Right cardiac atrium (tissue), 5 donors: ENCODE results near the gene CFAP119. TPM values are rescaled to one million over a fixed set of nuclear protein-coding genes. Genes with fewer than 3 reads are reported as not detected.
A peak's percentile ranks its signal among the peaks of the same experiment; 100 is the strongest.

ENCODE experiments used
- ATAC-seq, 2 donors: fragments of 200-7000 bp; cut with Tn5 transposase; one replicate each; pipeline versions ENCODE4 v1.8.0 to v1.9.1; 2020; ENCODE audit warnings: moderate library complexity in 2 of 2, mild to moderate bottlenecking in 1 of 2
- DNase-seq, 3 donors: peaks; one replicate each; pipeline ENCODE4 v3.0.0-alpha.2; 2020
- H3K27ac ChIP-seq: one replicate; pipeline ENCODE4 v1.5.1; 2013; ENCODE audit warnings: mild to moderate bottlenecking, low read length, control low read depth, moderate library complexity
- H3K27me3 ChIP-seq: one replicate; pipeline ENCODE4 v1.6.1; 2013; ENCODE audit not compliant: control insufficient read depth, insufficient read depth
- H3K4me1 ChIP-seq: one replicate; pipeline ENCODE4 v1.6.1; 2013; ENCODE audit warnings: low read length; ENCODE audit not compliant: control insufficient read depth, insufficient read depth
- H3K4me3 ChIP-seq: one replicate; pipeline ENCODE4 v1.5.1; 2013; ENCODE audit warnings: low read length, control low read depth
- H3K9me3 ChIP-seq: one replicate; pipeline ENCODE4 v1.6.1; 2013; ENCODE audit warnings: low read length; ENCODE audit not compliant: control insufficient read depth
- WGBS: extraction: QIAGEN DNeasy Blood & Tissue Kit; methylation state at CpG from one replicate; pipeline ENCODE4 v1.1.7; 2013; 5-methylcytosine and 5-hydroxymethylcytosine counted together
- intact Hi-C, 4 donors: fragments of 100-400 bp; cut with DNase I; formaldehyde crosslinking; loops; one replicate each; pipeline versions ENCODE4 v1.11.0 to v1.14.0; 2022 to 2023
- polyA plus RNA-seq: library from polyadenylated mRNA; stranded (reverse); fragments of 200-250 nt; gene quantifications from one replicate; pipeline ENCODE4 v1.2.3, GENCODE V29; 2013
- total RNA-seq, 4 donors: library from RNA; stranded (reverse); fragmentation: NEBNext Ultra II Directional; extraction: Animal tissue kit (Norgen Biotek cat#: 25700); gene quantifications; one replicate each; pipeline ENCODE4 v1.2.1, GENCODE V29; 2021
- donor health status: healthy with polysubstance abuse.
- donor health status: DM: no; HTN: yes; CAD: no.
- donor health status: DM: no; HTN: no; CAD: no.
- donor health status: DM: no; HTN: yes; CAD: no; lungs with severe emphysema.
- donor health status: DM: yes; HTN: yes; CAD: no.

CFAP119 gene
- total and polyA plus RNA-seq, 5 donors, result 0.51 to 1.5 (median 0.95) TPM

GRCh38 chr16:30768583-30769181 is 6.8 kb upstream of the CFAP119 start:
- DNase-seq, result no peak
- intact Hi-C loops, result loop anchor here in 1 of 4 donors (10.0 kb wide), 1 partner anchor 64 kb away; no protein-coding TSS in a partner anchor
- Histone ChIP-seq H3K4me1 (peaks cover 3% of the 10 kb centered on the region), H3K9me3 (no peaks in the 10 kb centered on the region), H3K4me3 (no peak overlapping the region), H3K27ac (no peak overlapping the region), H3K27me3 (no peaks in the 10 kb centered on the region)
- no peak for ATAC-seq
- WGBS, result 95% methylated on average over 23 of the region's 23 CpGs

DNA sequence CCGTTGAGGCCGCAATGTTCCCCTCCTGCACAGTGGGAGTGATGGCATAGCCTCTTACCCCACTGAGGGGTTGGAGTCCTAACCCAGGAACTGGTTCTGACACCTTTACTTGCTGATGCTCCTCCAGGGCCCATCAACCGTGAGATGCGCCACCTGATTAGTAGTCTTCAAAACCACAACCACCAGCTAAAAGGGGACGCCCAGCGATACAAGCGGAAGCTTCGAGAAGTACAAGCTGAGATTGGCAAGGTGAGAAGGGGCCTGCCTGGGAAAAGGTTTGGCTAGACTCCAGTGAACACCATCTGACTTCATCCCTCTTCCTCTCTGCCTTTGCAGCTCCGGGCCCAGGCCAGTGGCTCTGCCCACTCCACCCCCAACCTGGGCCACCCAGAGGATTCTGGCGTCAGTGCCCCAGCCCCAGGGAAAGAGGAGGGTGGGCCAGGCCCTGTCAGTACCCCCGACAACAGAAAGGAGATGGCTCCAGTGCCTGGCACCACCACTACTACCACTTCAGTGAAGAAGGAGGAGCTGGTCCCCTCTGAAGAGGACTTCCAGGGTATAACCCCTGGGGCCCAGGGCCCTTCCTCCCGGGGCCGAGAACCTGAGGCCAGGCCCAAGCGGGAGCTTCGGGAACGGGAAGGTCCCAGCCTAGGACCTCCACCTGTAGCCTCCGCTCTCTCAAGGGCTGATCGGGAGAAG is 6.1 kb upstream of the CFAP119 start:
- intact Hi-C loops, result loop anchor here in 1 of 4 donors (10.0 kb wide), 1 partner anchor 63 kb away; no protein-coding TSS in a partner anchor
- Histone ChIP-seq H3K4me1 (peaks cover 8% of the 10 kb centered on the region), H3K27ac (no peak overlapping the region), H3K27me3 (no peaks in the 10 kb centered on the region), H3K9me3 (no peaks in the 10 kb centered on the region), H3K4me3 (no peak overlapping the region)
- ATAC-seq, result no peak
- DNase-seq, result peak in 1 of 3 donors; percentile 49
- 83% methylated on average over 18 of the region's 18 CpGs for WGBS

DNA sequence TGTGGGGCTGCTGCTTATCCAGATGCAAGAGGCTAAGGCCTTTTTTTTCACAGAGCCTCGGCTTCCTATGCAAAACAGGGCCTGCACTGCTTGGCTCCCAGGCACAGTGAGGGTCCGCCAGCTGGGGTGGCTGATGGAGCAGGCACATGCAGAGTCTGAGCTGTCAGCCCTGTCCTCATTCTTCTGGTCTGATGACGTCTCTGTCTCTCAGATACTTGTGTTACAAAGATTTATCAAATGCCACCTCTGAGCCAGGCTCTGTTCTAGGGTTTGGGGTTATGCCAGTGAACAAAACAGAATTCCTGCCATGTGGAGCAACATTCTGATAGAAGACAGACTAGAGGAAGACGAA is 5.0 kb upstream of the CFAP119 start:
- ATAC-seq (peak; percentile 4 to 39), DNase-seq (peak in 1 of 3 donors; percentile 42)
- H3K27me3 ChIP-seq, result no peaks in the 10 kb centered on the region
- H3K4me1 ChIP-seq, result peaks cover 9% of the 10 kb centered on the region
- no peaks in the 10 kb centered on the region for H3K9me3 ChIP-seq
- H3K27ac ChIP-seq, result no peak overlapping the region
- 55% methylated on average over 4 of the region's 4 CpGs for WGBS
- H3K4me3 ChIP-seq, result no peak overlapping the region
- intact Hi-C loops, result loop anchor here in 1 of 4 donors (10.0 kb wide), 1 partner anchor 62 kb away; no protein-coding TSS in a partner anchor

DNA sequence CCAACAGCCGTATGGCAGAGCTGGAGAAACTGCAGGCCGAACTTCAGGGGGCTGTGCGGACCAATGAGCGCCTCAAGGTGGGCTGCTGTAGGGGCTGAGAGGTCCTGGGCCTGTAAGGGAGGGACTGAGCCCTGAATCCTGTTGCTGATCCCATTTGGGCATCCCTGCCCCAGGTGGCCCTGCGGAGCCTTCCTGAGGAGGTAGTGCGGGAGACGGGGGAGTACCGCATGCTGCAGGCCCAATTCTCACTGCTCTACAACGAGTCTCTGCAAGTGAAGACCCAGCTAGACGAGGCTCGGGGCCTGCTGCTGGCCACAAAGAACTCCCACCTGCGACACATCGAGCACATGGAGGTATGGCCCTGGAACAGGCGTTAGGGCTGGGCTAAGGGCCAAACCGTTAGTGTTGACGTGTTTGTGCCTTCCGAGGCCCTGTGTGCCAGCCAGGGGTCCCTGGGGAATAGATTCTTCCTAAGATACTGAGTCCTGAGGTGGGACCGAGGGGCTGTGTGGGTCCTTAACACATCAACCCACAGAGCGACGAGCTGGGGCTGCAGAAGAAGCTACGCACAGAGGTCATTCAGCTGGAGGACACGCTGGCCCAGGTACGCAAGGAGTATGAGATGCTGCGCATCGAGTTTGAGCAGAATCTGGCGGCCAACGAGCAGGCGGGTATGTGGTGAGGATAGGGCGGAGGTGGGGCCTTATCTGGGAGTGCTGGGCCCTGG is 4.5 kb upstream of the CFAP119 start:
- Histone ChIP-seq H3K9me3 (no peaks in the 10 kb centered on the region), H3K4me1 (peaks cover 9% of the 10 kb centered on the region), H3K27ac (no peak overlapping the region), H3K4me3 (no peak overlapping the region), H3K27me3 (no peaks in the 10 kb centered on the region)
- ATAC-seq, result no peak
- peak in 1 of 3 donors; percentile 56 for DNase-seq
- WGBS, result 78% methylated on average over 29 of the region's 29 CpGs
- intact Hi-C loops, result loop anchor here in 1 of 4 donors (10.0 kb wide), 1 partner anchor 62 kb away; no protein-coding TSS in a partner anchor

DNA sequence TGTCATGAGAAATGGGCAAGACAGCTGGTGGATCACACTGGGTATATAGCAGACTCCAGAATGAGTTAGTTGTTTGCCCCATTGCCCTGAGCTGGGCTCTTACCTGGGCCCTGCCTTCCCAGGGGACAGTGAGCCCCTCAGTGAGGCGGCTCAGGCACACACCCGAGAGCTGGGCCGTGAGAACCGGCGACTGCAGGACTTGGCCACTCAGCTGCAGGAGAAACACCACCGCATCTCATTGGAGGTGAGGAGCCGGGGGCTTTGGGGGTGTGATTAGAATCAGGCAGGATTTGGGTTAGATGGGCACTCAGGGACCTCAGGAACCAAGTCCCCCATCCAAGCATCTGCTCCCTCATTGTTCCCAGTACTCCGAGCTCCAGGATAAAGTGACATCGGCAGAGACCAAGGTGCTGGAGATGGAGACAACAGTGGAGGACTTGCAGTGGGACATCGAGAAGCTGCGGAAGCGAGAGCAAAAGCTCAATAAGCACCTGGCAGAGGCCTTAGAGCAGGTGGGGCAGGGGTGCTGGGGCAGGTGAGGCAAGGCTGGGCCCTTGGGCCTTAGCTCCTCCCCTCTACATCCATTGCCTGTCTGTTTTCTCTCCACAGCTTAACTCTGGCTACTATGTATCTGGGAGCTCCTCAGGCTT is 3.1 kb upstream of the CFAP119 start:
- intact Hi-C loops, result loop anchor here in 1 of 4 donors (10.0 kb wide), 1 partner anchor 60 kb away; no protein-coding TSS in a partner anchor
- WGBS, result 93% methylated on average over 12 of the region's 12 CpGs
- Histone ChIP-seq H3K27me3 (no peaks in the 10 kb centered on the region), H3K4me1 (peaks cover 9% of the 10 kb centered on the region), H3K4me3 (no peak overlapping the region), H3K9me3 (no peaks in the 10 kb centered on the region), H3K27ac (no peak overlapping the region)
- ATAC-seq (no peak), DNase-seq (peak in 1 of 3 donors; percentile 26)

- no peaks in the 10 kb centered on the region for H3K9me3 ChIP-seq
- peaks cover 9% of the 10 kb centered on the region for H3K4me1 ChIP-seq
- H3K4me3 ChIP-seq, result no peak overlapping the region
- H3K27me3 ChIP-seq, result no peaks in the 10 kb centered on the region
- peak in 1 of 3 donors; percentile 38 for DNase-seq
- WGBS, result 91% methylated on average over 11 of the region's 11 CpGs
- intact Hi-C loops, result loop anchor here in 1 of 4 donors (10.0 kb wide), 1 partner anchor 59 kb away; no protein-coding TSS in a partner anchor
- H3K27ac ChIP-seq, result no peak overlapping the region
- no peak for ATAC-seq
Observed at GRCh38 chr16:30764086-30764485, 2.2 kb upstream of the CFAP119 start.

GRCh38 chr16:30762991-30763725 is 1.3 kb upstream of the CFAP119 start:
- DNase-seq (peak in 1 of 3 donors; percentile 37), ATAC-seq (no peak)
- 67% methylated on average over 15 of the region's 15 CpGs for WGBS
- Histone ChIP-seq H3K4me1 (peaks cover 9% of the 10 kb centered on the region), H3K4me3 (peak overlapping the region; percentile 91), H3K9me3 (no peaks in the 10 kb centered on the region), H3K27me3 (no peaks in the 10 kb centered on the region), H3K27ac (no peak overlapping the region)
- intact Hi-C loops, result loop anchor here in 1 of 4 donors (10.0 kb wide), 1 partner anchor 58 kb away; no protein-coding TSS in a partner anchor

DNA sequence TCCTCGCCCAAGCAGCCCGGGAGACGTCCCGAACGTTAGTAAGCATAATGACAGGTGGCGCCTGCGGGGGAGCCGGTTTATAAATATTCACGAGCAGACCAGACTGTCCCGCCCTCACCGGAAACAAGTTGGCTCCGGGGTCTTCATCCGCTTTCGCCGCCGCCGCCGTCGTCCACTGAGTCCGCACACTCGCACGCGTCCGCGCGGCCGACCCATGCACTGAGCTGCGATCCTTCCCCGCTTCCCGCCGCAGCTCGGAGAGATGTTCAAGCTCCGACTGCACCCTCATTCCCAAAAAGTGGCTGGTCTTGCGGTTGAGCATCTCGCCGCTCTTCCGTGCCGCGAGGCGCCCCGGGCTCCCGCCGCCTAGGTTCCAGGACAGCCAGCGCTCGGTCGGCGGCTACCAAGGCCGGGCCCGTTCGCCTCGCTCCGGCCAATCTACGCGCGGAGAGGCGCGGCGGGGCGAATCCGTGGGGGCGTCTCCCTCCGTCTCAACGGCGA is 385 bp downstream of the CFAP119 start:
- intact Hi-C loops, result loop anchor here in 1 of 4 donors (10.0 kb wide), 1 partner anchor 57 kb away; no protein-coding TSS in a partner anchor

GRCh38 chr16:30760577-30761426 is 1.1 kb downstream of the CFAP119 start:
- H3K27me3 ChIP-seq, result no peaks in the 10 kb centered on the region
- intact Hi-C loops, result loop anchor here in 1 of 4 donors (10.0 kb wide), 1 partner anchor 56 kb away; no protein-coding TSS in a partner anchor
- H3K4me3 ChIP-seq, result peak overlapping the region; percentile 73
- 28% methylated on average over 26 of the region's 26 CpGs for WGBS
- ATAC-seq (no peak), DNase-seq (peak in 1 of 3 donors; percentile 5)
- no peak overlapping the region for H3K27ac ChIP-seq
- peaks cover 9% of the 10 kb centered on the region for H3K4me1 ChIP-seq
- no peaks in the 10 kb centered on the region for H3K9me3 ChIP-seq

More for the DNA sequence above, 385 bp downstream of the CFAP119 start:
- peak in 1 of 3 donors; percentile 60 for DNase-seq
- no peak overlapping the region for H3K27ac ChIP-seq
- H3K4me1 ChIP-seq, result peaks cover 9% of the 10 kb centered on the region
- under 1% methylated on average over 64 of the region's 64 CpGs for WGBS
- no peaks in the 10 kb centered on the region for H3K9me3 ChIP-seq
- no peaks in the 10 kb centered on the region for H3K27me3 ChIP-seq
- H3K4me3 ChIP-seq, result peak overlapping the region; percentile 73
- peak; percentile 24 to 46 for ATAC-seq
